B cell (primary cell): ENCODE measurements around the gene GAL3ST2.

Experiments used
- CTCF ChIP-seq: fragments of 200-600 bp; IDR thresholded peaks from one replicate; pipeline ENCODE4 v1.8.0; 2022; ENCODE audit warnings: antibody characterized with exemption, mild to moderate bottlenecking
- EZH2 ChIP-seq: IDR thresholded peaks from 2 replicates; pipeline ENCODE4 v1.6.1; 2012; ENCODE audit warnings: borderline replicate concordance, low read depth, mild to moderate bottlenecking, moderate library complexity, low read length; ENCODE audit not compliant: insufficient read depth, poor library complexity, severe bottlenecking

GRCh38 chr2:241804326-241805229 is 28.0 kb downstream of the GAL3ST2 start:
- no peak for TF ChIP-seq CTCF
- TF ChIP-seq EZH2: no peak
